Mesothelial cell of epicardium (in vitro differentiated cells): ENCODE measurements around the gene PNMA8C. TPM values are rescaled to one million over a fixed set of nuclear protein-coding genes. Genes with fewer than 3 reads are reported as not detected.
A peak's percentile ranks its signal among the peaks of the same experiment; 100 is the strongest.

Source experiments
- DNase-seq, 2 experiments: peaks; one replicate each; pipeline ENCODE4 v3.0.0; 2021; ENCODE audit warnings: low spot score in 2 of 2; ENCODE audit not compliant: unreplicated experiment in 2 of 2
- H3K27ac Mint-ChIP-seq: 2 replicates; pipeline ENCODE4 v1.8.0; 2021; ENCODE audit warnings: mixed read lengths
- H3K27me3 Mint-ChIP-seq: 2 replicates; pipeline ENCODE4 v1.8.0; 2021; ENCODE audit warnings: low read depth, mixed read lengths
- H3K36me3 Mint-ChIP-seq: 2 replicates; pipeline ENCODE4 v1.8.0; 2021; ENCODE audit warnings: mixed read lengths
- H3K4me1 Mint-ChIP-seq: 2 replicates; pipeline ENCODE4 v1.8.0; 2021; ENCODE audit warnings: mixed read lengths
- H3K4me3 Mint-ChIP-seq: 2 replicates; pipeline ENCODE4 v1.8.0; 2021; ENCODE audit warnings: mild to moderate bottlenecking, moderate library complexity, mixed read lengths
- H3K9me3 Mint-ChIP-seq: 2 replicates; pipeline ENCODE4 v1.8.0; 2021; ENCODE audit warnings: mixed read lengths
- total RNA-seq: library from RNA; stranded (reverse); gene quantifications from 3 replicates; pipeline ENCODE4 v1.2.1, GENCODE V29; 2021
- TF ChIP-seq, protein P1 (sequence below): fragments of 200-600 bp; sonication (generic); IDR thresholded peaks from one replicate; pipeline ENCODE4 v1.5.0; 2021; ENCODE audit warnings: antibody characterized with exemption; ENCODE audit not compliant: unreplicated experiment

PNMA8C gene
- total RNA-seq, 1 donor from 2014 or later = 0.49 TPM

DNA sequence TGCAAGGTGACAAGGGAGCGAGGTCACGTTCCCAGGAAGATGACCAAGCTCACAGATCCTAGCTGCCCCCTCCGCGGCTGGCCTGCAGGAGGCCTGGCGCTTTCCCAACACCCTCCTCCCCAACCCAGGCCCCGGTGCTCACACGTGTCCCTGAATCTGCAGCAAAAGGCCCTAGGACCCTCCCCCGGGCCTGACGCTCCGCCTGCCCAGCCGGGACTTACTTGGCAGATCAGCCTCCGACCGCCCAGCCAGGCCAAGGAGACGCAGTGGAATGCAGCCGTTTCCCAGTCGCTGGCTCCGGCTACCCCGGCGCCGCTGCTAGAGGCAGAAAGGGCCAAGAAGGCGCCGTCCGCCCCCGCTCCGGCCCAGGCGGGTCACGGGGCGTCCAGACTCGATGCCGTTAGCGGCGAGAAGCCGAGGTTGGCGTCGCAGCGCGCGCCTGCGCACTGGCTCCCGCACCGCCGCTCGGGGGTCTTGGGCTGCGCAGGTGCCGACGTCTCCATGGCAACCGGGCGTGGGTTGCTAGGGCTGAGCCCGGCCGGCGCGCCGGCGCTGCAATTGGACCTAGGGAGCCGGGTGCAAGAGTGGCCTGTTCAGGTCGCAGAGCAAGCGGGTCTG, 42.5 kb upstream of the PNMA8C start, which contains the start of gene PNMA8A:
Gene PNMA8A, minus strand, starts transcription at position 448 of the 618 bp plus-strand sequence. CDS start 528 bp downstream, outside the sequence.
- H3K36me3 Mint-ChIP-seq = peaks cover 26% of the 10 kb centered on the region
- DNase-seq = peak; percentile 86 to 88
- no peaks in the 10 kb centered on the region for H3K27me3 Mint-ChIP-seq
- TF ChIP-seq, protein P1, sequence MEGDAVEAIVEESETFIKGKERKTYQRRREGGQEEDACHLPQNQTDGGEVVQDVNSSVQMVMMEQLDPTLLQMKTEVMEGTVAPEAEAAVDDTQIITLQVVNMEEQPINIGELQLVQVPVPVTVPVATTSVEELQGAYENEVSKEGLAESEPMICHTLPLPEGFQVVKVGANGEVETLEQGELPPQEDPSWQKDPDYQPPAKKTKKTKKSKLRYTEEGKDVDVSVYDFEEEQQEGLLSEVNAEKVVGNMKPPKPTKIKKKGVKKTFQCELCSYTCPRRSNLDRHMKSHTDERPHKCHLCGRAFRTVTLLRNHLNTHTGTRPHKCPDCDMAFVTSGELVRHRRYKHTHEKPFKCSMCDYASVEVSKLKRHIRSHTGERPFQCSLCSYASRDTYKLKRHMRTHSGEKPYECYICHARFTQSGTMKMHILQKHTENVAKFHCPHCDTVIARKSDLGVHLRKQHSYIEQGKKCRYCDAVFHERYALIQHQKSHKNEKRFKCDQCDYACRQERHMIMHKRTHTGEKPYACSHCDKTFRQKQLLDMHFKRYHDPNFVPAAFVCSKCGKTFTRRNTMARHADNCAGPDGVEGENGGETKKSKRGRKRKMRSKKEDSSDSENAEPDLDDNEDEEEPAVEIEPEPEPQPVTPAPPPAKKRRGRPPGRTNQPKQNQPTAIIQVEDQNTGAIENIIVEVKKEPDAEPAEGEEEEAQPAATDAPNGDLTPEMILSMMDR = no peak
- peaks cover 19% of the 10 kb centered on the region for H3K4me1 Mint-ChIP-seq
- peak within 1 kb of the TSS; percentile 68 for H3K4me3 Mint-ChIP-seq
- no peaks in the 10 kb centered on the region for H3K9me3 Mint-ChIP-seq
- no peak within 1 kb of the TSS for H3K27ac Mint-ChIP-seq

DNA sequence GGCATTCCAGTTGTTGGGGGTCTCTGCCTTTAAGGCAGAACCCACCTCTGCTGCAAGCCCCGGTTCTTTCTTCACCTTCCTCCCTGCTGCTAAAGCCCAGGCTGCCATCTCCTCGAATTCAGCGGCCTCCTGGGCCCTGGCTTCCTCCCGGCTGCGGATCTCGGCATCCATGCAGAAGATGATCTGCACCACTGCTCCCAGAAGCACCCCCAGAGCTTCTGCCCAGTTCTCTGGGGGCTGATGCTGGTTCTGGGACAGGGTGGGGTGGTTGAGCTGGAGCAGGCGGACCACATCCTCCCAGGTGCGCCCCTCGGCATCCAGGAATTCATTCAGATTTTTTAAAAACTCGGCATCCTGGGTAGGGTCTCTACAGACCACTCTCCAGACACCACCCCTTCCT, 41.6 kb upstream of the PNMA8C start:
- no peak for DNase-seq
- H3K9me3 Mint-ChIP-seq = no peaks in the 10 kb centered on the region
- H3K4me1 Mint-ChIP-seq = peaks cover 19% of the 10 kb centered on the region
- TF ChIP-seq, protein P1 = no peak
- H3K27me3 Mint-ChIP-seq = no peaks in the 10 kb centered on the region
- H3K36me3 Mint-ChIP-seq = peaks cover 29% of the 10 kb centered on the region
- H3K4me3 Mint-ChIP-seq = peak overlapping the region; percentile 68
- no peak overlapping the region for H3K27ac Mint-ChIP-seq

DNA sequence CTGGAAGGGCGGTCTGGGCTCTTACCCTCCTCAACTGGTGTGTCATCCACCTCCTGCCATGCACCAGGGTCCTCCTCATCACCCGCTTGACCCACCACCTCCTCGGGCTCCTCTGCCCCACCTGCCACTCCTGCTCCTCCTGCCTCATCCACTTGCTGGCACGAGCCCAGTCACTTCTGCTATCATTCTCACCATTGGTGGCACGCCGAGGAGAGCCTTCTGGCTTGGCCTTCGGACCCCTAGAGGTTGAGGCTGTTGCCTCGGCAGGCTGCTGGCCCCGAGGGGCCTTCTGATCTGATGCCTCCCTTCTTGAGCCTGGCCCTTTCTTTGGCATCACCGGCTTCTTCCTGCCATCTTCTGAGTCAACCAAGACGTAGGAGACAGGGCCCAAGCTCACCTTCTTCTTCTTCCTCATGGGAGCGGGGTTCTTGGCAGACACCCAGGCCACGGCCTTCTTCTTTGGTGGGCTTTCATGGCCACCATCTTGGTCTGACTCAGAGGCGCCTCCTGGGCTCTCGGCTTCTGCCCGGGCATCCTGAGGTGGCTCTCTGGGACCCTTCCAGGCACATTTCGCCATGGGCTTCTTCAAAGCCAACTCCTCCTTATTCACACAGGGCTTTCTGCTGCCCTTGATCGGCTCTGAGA, 40.9 kb upstream of the PNMA8C start:
- H3K36me3 Mint-ChIP-seq = peaks cover 29% of the 10 kb centered on the region
- no peaks in the 10 kb centered on the region for H3K27me3 Mint-ChIP-seq
- H3K4me1 Mint-ChIP-seq = peaks cover 19% of the 10 kb centered on the region
- TF ChIP-seq, protein P1 = no peak
- H3K4me3 Mint-ChIP-seq = no peak overlapping the region
- DNase-seq = no peak
- no peak overlapping the region for H3K27ac Mint-ChIP-seq
- H3K9me3 Mint-ChIP-seq = no peaks in the 10 kb centered on the region

DNA sequence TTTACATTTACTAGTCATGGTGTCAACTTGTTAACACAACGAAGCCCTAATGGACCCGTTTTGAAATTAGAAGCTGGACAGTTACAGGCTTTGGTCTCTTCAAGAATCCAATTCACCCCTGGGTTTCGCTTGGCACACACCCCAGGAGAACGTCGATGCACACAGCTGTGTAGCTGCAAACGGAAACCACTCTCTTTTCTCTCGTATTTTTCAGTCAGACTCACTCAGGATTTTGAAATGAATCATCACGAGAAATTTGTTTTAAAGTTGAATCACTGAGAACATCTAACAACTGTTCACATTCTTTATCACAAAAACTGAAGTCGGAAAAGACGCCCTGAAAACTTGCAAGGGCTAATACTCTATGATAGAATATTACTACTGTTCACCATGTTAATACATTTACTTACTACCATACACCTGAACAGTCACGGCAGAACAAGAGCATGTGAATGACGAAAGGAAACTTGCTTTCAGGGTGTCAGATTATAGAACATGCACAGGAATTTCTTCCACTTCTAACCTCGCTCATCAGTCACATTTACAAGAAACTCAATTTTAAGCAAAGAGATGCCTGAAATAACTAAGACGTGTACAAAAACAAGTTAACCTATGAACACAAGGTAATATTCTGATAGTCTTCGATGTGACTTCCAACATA, 37.9 kb upstream of the PNMA8C start:
- no peak overlapping the region for H3K27ac Mint-ChIP-seq
- no peaks in the 10 kb centered on the region for H3K9me3 Mint-ChIP-seq
- TF ChIP-seq, protein P1 = no peak
- no peak for DNase-seq
- no peak overlapping the region for H3K4me3 Mint-ChIP-seq
- H3K4me1 Mint-ChIP-seq = peaks cover 11% of the 10 kb centered on the region
- no peaks in the 10 kb centered on the region for H3K27me3 Mint-ChIP-seq
- H3K36me3 Mint-ChIP-seq = peaks cover 30% of the 10 kb centered on the region

DNA sequence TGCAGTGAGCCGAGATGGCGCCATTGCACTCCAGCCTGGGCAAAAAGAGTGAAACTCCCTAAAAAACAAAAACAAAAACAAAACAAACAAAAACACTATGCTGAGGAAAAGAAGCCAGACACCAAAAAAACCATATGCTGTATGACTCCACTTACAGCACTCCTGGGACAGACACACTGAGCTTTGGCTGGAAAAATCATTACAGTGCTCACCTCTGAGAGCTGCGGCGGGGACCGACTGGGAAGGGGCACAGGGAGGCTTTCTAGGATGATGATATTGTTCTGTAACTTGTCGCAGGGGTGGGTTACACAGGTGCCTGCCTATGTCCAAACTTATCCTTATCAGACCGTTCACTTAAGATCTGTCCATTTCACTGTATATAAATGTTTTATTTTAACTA, 34.8 kb upstream of the PNMA8C start:
- no peak for DNase-seq
- H3K9me3 Mint-ChIP-seq = no peaks in the 10 kb centered on the region
- TF ChIP-seq, protein P1 = no peak
- H3K36me3 Mint-ChIP-seq = peaks cover 25% of the 10 kb centered on the region
- no peak overlapping the region for H3K27ac Mint-ChIP-seq
- H3K4me3 Mint-ChIP-seq = no peak overlapping the region
- H3K4me1 Mint-ChIP-seq = no peaks in the 10 kb centered on the region
- no peaks in the 10 kb centered on the region for H3K27me3 Mint-ChIP-seq
